ACHN (cell line): ENCODE measurements around the gene TBC1D21.

Experiments used
- DNase-seq: peaks from one replicate; pipeline ENCODE4 v3.0.0-alpha.2; 2015
- in situ Hi-C: cut with HindIII; loops from 2 replicates; pipeline ENCODE4 v1.10.0; 2017; ENCODE audit warnings: low sequenced_read_pairs, low pct_ligation_motif_present, low pct_unique_long_range_greater_than_20kb

Gene TBC1D21

GRCh38 chr15:73856458-73857192 is 16.7 kb upstream of the TBC1D21 start:
- no peak for DNase-seq
- in situ Hi-C loops, result no loop called here

- in situ Hi-C loops, result no loop called here
- no peak for DNase-seq
Measured at GRCh38 chr15:73857193-73857920, 16.0 kb upstream of the TBC1D21 start.

GRCh38 chr15:73858062-73858461 is 15.3 kb upstream of the TBC1D21 start:
- in situ Hi-C loops, result no loop called here
- no peak for DNase-seq

- in situ Hi-C loops, result no loop called here
Measured at GRCh38 chr15:73862276-73862675, 11.1 kb upstream of the TBC1D21 start.

GRCh38 chr15:73865379-73865778 is 8.0 kb upstream of the TBC1D21 start:
- no peak for DNase-seq
- in situ Hi-C loops, result no loop called here

More at GRCh38 chr15:73862276-73862675, 11.1 kb upstream of the TBC1D21 start:
- no peak for DNase-seq

- DNase-seq, result no peak
- in situ Hi-C loops, result no loop called here
Measured at GRCh38 chr15:73865904-73866303, 7.5 kb upstream of the TBC1D21 start.

GRCh38 chr15:73866481-73866880 is 6.9 kb upstream of the TBC1D21 start:
- in situ Hi-C loops, result no loop called here
- DNase-seq, result no peak

GRCh38 chr15:73866881-73867410 is 6.4 kb upstream of the TBC1D21 start:
- DNase-seq, result no peak
- in situ Hi-C loops, result no loop called here

GRCh38 chr15:73867426-73867825 is 5.9 kb upstream of the TBC1D21 start:
- no peak for DNase-seq
- in situ Hi-C loops, result no loop called here

- in situ Hi-C loops, result no loop called here
- DNase-seq, result no peak
Measured at GRCh38 chr15:73867956-73868355, 5.4 kb upstream of the TBC1D21 start.

- in situ Hi-C loops, result no loop called here
Measured at GRCh38 chr15:73869216-73869995, 4.0 kb upstream of the TBC1D21 start.

GRCh38 chr15:73870700-73871408 is 2.5 kb upstream of the TBC1D21 start:
- DNase-seq, result no peak

More at GRCh38 chr15:73869216-73869995, 4.0 kb upstream of the TBC1D21 start:
- DNase-seq, result no peak

GRCh38 chr15:73872346-73872745 is 1.0 kb upstream of the TBC1D21 start:
- in situ Hi-C loops, result no loop called here

More at GRCh38 chr15:73870700-73871408, 2.5 kb upstream of the TBC1D21 start:
- in situ Hi-C loops, result no loop called here

GRCh38 chr15:73873889-73874511 is 636 bp downstream of the TBC1D21 start:
- in situ Hi-C loops, result no loop called here
- peak; percentile 55 for DNase-seq

More at GRCh38 chr15:73872346-73872745, 1.0 kb upstream of the TBC1D21 start:
- DNase-seq, result no peak

- DNase-seq, result no peak
- in situ Hi-C loops, result no loop called here
Measured at GRCh38 chr15:73879426-73879825, 6.1 kb downstream of the TBC1D21 start.

- no peak for DNase-seq
- in situ Hi-C loops, result no loop called here
Measured at GRCh38 chr15:73881579-73882320, 8.4 kb downstream of the TBC1D21 start.

GRCh38 chr15:73882761-73883419 is 9.5 kb downstream of the TBC1D21 start:
- no peak for DNase-seq
- in situ Hi-C loops, result no loop called here
